Measurements from ENCODE around the gene MYB.

The MYB gene

GRCh38 chr6:135251498-135252441 is 70.7 kb downstream of the MYB start:
- no peak for TF ChIP-seq CTCF (IDR thresholded peaks at IDR 0.05; ENCODE audit: control insufficient read depth, insufficient read depth, low read depth, low read length, missing control alignments)
- no peak overlapping the region for H3K4me3 ChIP-seq (ENCODE audit: control insufficient read depth, low read depth, low read length)
- DNase-seq (ENCODE audit: low read depth), result no peak

- no peak for TF ChIP-seq CTCF (IDR thresholded peaks at IDR 0.05; ENCODE audit: control insufficient read depth, insufficient read depth, low read depth, low read length, missing control alignments)
- no peak overlapping the region for H3K4me3 ChIP-seq (ENCODE audit: control insufficient read depth, low read depth, low read length)
- DNase-seq (ENCODE audit: low read depth), result no peak
Measured at GRCh38 chr6:135254471-135254870, 73.4 kb downstream of the MYB start.

- DNase-seq (ENCODE audit: low read depth), result no peak
- no peak for TF ChIP-seq CTCF (IDR thresholded peaks at IDR 0.05; ENCODE audit: control insufficient read depth, insufficient read depth, low read depth, low read length, missing control alignments)
- H3K4me3 ChIP-seq (ENCODE audit: control insufficient read depth, low read depth, low read length), result no peak overlapping the region
Measured at GRCh38 chr6:135256866-135257265, 75.8 kb downstream of the MYB start.

- TF ChIP-seq CTCF (IDR thresholded peaks at IDR 0.05; ENCODE audit: control insufficient read depth, insufficient read depth, low read depth, low read length, missing control alignments), result peak; percentile 19
- no peak for DNase-seq (ENCODE audit: low read depth)
- H3K4me3 ChIP-seq (ENCODE audit: control insufficient read depth, low read depth, low read length), result no peak overlapping the region
Measured at GRCh38 chr6:135257631-135258405, 76.7 kb downstream of the MYB start.

GRCh38 chr6:135258970-135259369 is 77.9 kb downstream of the MYB start:
- no peak for DNase-seq (ENCODE audit: low read depth)
- no peak for TF ChIP-seq CTCF (IDR thresholded peaks at IDR 0.05; ENCODE audit: control insufficient read depth, insufficient read depth, low read depth, low read length, missing control alignments)
- H3K4me3 ChIP-seq (ENCODE audit: control insufficient read depth, low read depth, low read length), result no peak overlapping the region

GRCh38 chr6:135260612-135261011 is 79.5 kb downstream of the MYB start:
- no peak overlapping the region for H3K4me3 ChIP-seq (ENCODE audit: control insufficient read depth, low read depth, low read length)
- TF ChIP-seq CTCF (IDR thresholded peaks at IDR 0.05; ENCODE audit: control insufficient read depth, insufficient read depth, low read depth, low read length, missing control alignments), result no peak
- no peak for DNase-seq (ENCODE audit: low read depth)

Measured in AG09309 (cell line).